B cell (primary cell): ENCODE results near the gene CENPV. TPM values are rescaled to one million over a fixed set of nuclear protein-coding genes. Genes with fewer than 3 reads are reported as not detected.

Experiments used
- ATAC-seq: fragments of 200-7000 bp; cut with Tn5 transposase; one replicate; pipeline ENCODE4 v1.10.0; 2021; ENCODE audit warnings: low read depth, mild to moderate bottlenecking, moderate number of reproducible peaks, moderate library complexity
- CTCF ChIA-PET: fragments of 350-600 bp; sonication (Branson Sonifier 250); formaldehyde crosslinking; loops from one replicate; lab custom pipeline; 2021; ENCODE audit warnings: antibody characterized with exemption, inconsistent platforms; lab: Charles Lee
- POLR2A ChIA-PET: fragments of 350-600 bp; sonication (Branson Sonifier 250); formaldehyde crosslinking; loops from one replicate; lab custom pipeline; 2021; ENCODE audit warnings: antibody characterized with exemption; lab: Charles Lee
- DNase-seq: peaks from one replicate; pipeline ENCODE4 v3.0.0; 2013
- H2AFZ ChIP-seq: 2 replicates; pipeline ENCODE4 v1.6.1; 2012; ENCODE audit warnings: mild to moderate bottlenecking, low read depth, low read length; ENCODE audit not compliant: insufficient read depth, poor library complexity, severe bottlenecking
- H3K27ac ChIP-seq, 2 donors: 1 replicate in 1 of 2; 2 replicates in 1 of 2; pipeline ENCODE4 v1.5.1; 2012 to 2013; ENCODE audit warnings: low read length in 2 of 2, mild to moderate bottlenecking in 2 of 2, moderate library complexity in 1 of 2
- H3K27me3 ChIP-seq, 4 experiments: fragments of 200-600 bp in 1 of 4; sonication (generic) in 1 of 4; replicated peaks in 1 of 4; 1 replicate in 2 of 4; 2 replicates in 2 of 4; pipeline versions ENCODE4 v1.6.1 to v1.7.0; 2013 to 2016; ENCODE audit warnings: low read length in 3 of 4, mild to moderate bottlenecking in 2 of 4, mixed read lengths in 1 of 4, moderate library complexity in 1 of 4; ENCODE audit not compliant: insufficient read depth in 4 of 4, control insufficient read depth in 3 of 4; ENCODE audit errors: control extremely low read depth in 1 of 4
- H3K36me3 ChIP-seq, 2 experiments: replicated peaks in 1 of 2; 1 replicate in 1 of 2; 2 replicates in 1 of 2; pipeline versions ENCODE4 v1.6.1 to v1.7.1; 2013; ENCODE audit warnings: low read length in 1 of 2; ENCODE audit not compliant: insufficient read depth in 2 of 2, control insufficient read depth in 1 of 2; ENCODE audit errors: control extremely low read depth in 1 of 2, extremely low read depth in 1 of 2
- H3K4me1 ChIP-seq, 2 donors: fragments of 200-600 bp in 1 of 2; sonication (generic) in 1 of 2; 1 replicate in 1 of 2; 2 replicates in 1 of 2; pipeline versions ENCODE4 v1.5.1 to v1.6.1; 2013 to 2017; ENCODE audit warnings: low read length in 2 of 2; ENCODE audit not compliant: control insufficient read depth in 2 of 2, insufficient read depth in 2 of 2
- H3K4me2 ChIP-seq: replicated peaks from 2 replicates; pipeline ENCODE3; 2012; ENCODE audit warnings: mild to moderate bottlenecking, low read depth, low read length; ENCODE audit not compliant: poor library complexity, severe bottlenecking
- H3K4me3 ChIP-seq, 5 experiments: fragments of 200-600 bp in 1 of 5; sonication (generic) in 1 of 5; 1 replicate in 3 of 5; 2 replicates in 2 of 5; pipeline versions ENCODE4 v1.5.1 to v1.7.0; 2011 to 2016; ENCODE audit warnings: low read length in 4 of 5, mild to moderate bottlenecking in 4 of 5, low read depth in 2 of 5, control low read depth in 1 of 5, moderate library complexity in 1 of 5; ENCODE audit not compliant: insufficient read depth in 1 of 5; ENCODE audit errors: control extremely low read depth in 1 of 5, extremely low read depth in 1 of 5
- H3K79me2 ChIP-seq: fragments of 200-600 bp; sonication (generic); one replicate; pipeline ENCODE4 v1.6.0; 2016; ENCODE audit warnings: low read length; ENCODE audit not compliant: control insufficient read depth, insufficient read depth
- H3K9ac ChIP-seq: fragments of 200-600 bp; sonication (generic); 2 replicates; pipeline ENCODE4 v1.6.1; 2017; ENCODE audit warnings: mild to moderate bottlenecking, low read length, moderate library complexity
- H3K9me3 ChIP-seq, 3 donors: one replicate each; pipeline versions ENCODE4 v1.6.1 to v1.7.1; 2013; ENCODE audit warnings: low read length in 2 of 3; ENCODE audit not compliant: control insufficient read depth in 2 of 3, insufficient read depth in 1 of 3; ENCODE audit errors: control extremely low read depth in 1 of 3
- H4K20me1 ChIP-seq: 2 replicates; pipeline ENCODE4 v1.6.0; 2012; ENCODE audit warnings: mild to moderate bottlenecking, low read length; ENCODE audit not compliant: insufficient read depth, control insufficient read depth, poor library complexity, severe bottlenecking
- H3K27ac Mint-ChIP-seq: one replicate; pipeline ENCODE4 v1.8.0; 2021; ENCODE audit warnings: mixed read lengths
- H3K27me3 Mint-ChIP-seq: one replicate; pipeline ENCODE4 v1.8.0; 2021; ENCODE audit warnings: mixed read lengths
- H3K4me1 Mint-ChIP-seq: one replicate; pipeline ENCODE4 v1.8.0; 2021; ENCODE audit warnings: mixed read lengths
- H3K4me3 Mint-ChIP-seq: one replicate; pipeline ENCODE4 v1.8.0; 2021; ENCODE audit warnings: mixed read lengths
- H3K9me3 Mint-ChIP-seq: one replicate; pipeline ENCODE4 v1.8.0; 2022; ENCODE audit warnings: mixed read lengths; ENCODE audit not compliant: insufficient read depth
- EZH2 ChIP-seq: IDR thresholded peaks from 2 replicates; pipeline ENCODE4 v1.6.1; 2012; ENCODE audit warnings: borderline replicate concordance, low read depth, mild to moderate bottlenecking, moderate library complexity, low read length; ENCODE audit not compliant: insufficient read depth, poor library complexity, severe bottlenecking
- WGBS: methylation state at CpG from one replicate; pipeline ENCODE4 v1.1.5; 2013; ENCODE audit warnings: missing lambda C conversion rate; ENCODE audit not compliant: insufficient coverage; 5-methylcytosine and 5-hydroxymethylcytosine counted together
- intact Hi-C: fragments of 100-400 bp; cut with micrococcal nuclease; formaldehyde crosslinking; loops from one replicate; pipeline ENCODE4 v1.10.0; 2022
- polyA plus RNA-seq: library from polyadenylated mRNA; depleted of rRNA; stranded (reverse); fragments of >200 nt; gene quantifications from 2 replicates; pipeline ENCODE4 v1.2.3, GENCODE V29; 2012
- total RNA-seq, 2 donors: library from RNA; stranded (reverse); fragments of 120-200 nt in 1 of 2; gene quantifications; 1 replicate in 1 of 2; 2 replicates in 1 of 2; pipeline versions ENCODE4 v1.2.3 to v1.2.4, GENCODE V29; 2013 to 2022
- TF ChIP-seq, protein P1 (sequence below): fragments of 200-600 bp; IDR thresholded peaks from one replicate; pipeline ENCODE4 v1.8.0; 2022; ENCODE audit warnings: antibody characterized with exemption, mild to moderate bottlenecking

The CENPV gene
- total and polyA plus RNA-seq, 2 donors (not counting 1 experiment from before 2014, with no cell fraction given): 15.8 to 28.1 TPM

DNA sequence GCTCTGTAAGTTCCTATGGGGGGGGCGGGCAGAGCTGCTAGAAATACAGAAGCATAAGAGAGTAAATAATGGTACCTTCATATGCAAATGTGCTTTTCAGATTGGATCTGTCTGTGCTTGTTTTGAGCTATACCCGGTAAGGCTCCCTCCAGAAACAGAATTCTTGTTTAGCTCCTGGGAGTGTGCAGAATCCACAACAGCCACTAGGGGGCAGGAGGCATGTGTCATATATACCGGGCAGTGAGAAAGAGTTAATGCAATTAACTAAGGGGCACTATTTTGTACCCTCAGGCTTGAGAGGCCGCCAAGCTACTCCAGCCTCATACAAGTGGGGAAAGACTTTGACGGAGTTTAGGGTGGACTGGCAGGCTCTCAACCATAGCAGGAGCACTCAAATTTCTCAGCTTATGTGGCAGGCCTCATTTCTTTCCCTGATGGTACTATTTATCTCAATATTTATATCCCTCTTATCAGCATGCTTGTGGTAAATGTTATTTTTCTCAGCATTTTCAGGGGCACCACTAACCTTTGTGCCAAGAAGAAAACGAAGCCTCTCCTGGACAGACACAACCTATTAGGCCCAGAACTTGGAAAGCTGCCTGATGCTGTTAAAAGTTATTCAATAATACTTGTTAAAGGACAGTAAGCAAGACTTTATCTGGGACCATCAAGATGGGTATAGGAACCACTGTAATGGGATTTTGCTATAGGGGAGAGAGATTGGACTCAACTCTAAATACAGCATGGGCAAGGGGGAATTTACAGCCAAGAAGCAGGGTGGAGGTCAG lies 10.7 kb upstream of the CENPV start:
- Mint-ChIP-seq H3K4me3 (no peak overlapping the region), H3K27me3 (no peaks in the 10 kb centered on the region), H3K9me3 (no peaks in the 10 kb centered on the region), H3K4me1 (no peaks in the 10 kb centered on the region), H3K27ac (no peak overlapping the region)
- Histone ChIP-seq H3K79me2 (no peaks in the 10 kb centered on the region), H3K4me1 (peaks cover 0 to 4% of the 10 kb centered on the region in 2 donors), H3K27ac (no peak overlapping the region), H3K9me3 (no peaks in the 10 kb centered on the region), H4K20me1 (no peaks in the 10 kb centered on the region), H3K4me3 (no peak overlapping the region), H3K9ac (no peak overlapping the region), H3K36me3 (no peaks in the 10 kb centered on the region), H2AFZ (no peak overlapping the region), H3K4me2 (no peak overlapping the region), H3K27me3 (no peaks in the 10 kb centered on the region)
- ChIA-PET POLR2A (interaction anchor here (0.7 to 1.2 kb wide), 5 partner anchors 11 to 74 kb away, joined by 3 to 8 read pairs (median 3); partner anchors contain the start of genes CENPV and UBB), CTCF (interaction anchor here (0.6 to 8.0 kb wide), 55 partner anchors 9 to 225 kb away, joined by 3 to 158 read pairs (median 5); partner anchors contain the start of genes CENPV, NCOR1, TRPV2 and UBB)
- 12% methylated on average over 3 of the region's 6 CpGs for WGBS
- intact Hi-C loops: loop anchor here (1.0 to 2.0 kb wide), 3 partner anchors 51 to 225 kb away; partner anchors contain the start of gene TRPV2
- DNase-seq (peak; percentile 81), ATAC-seq (peak; percentile 99)
- TF ChIP-seq, protein P1, sequence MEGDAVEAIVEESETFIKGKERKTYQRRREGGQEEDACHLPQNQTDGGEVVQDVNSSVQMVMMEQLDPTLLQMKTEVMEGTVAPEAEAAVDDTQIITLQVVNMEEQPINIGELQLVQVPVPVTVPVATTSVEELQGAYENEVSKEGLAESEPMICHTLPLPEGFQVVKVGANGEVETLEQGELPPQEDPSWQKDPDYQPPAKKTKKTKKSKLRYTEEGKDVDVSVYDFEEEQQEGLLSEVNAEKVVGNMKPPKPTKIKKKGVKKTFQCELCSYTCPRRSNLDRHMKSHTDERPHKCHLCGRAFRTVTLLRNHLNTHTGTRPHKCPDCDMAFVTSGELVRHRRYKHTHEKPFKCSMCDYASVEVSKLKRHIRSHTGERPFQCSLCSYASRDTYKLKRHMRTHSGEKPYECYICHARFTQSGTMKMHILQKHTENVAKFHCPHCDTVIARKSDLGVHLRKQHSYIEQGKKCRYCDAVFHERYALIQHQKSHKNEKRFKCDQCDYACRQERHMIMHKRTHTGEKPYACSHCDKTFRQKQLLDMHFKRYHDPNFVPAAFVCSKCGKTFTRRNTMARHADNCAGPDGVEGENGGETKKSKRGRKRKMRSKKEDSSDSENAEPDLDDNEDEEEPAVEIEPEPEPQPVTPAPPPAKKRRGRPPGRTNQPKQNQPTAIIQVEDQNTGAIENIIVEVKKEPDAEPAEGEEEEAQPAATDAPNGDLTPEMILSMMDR: peak; percentile 97
- no peak for TF ChIP-seq EZH2

DNA sequence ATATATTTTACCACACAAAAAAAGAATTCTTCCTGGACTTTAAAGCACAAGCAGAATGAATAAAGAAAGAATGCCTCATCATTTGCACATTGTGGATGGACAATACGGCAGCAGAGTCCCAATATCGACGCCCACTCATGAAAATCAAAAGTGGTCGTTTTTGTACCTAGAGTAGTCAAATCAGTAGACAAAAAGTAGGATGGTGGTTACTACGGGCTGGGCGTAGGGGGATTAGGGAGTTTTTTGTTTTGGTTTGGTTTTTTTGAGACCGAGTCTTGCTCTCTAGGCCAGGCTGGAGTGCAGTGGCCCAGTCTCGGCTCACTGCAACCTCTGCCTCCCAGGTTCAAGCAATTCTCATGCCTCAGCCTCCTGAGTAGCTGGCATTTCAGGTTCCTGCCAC lies 8.6 kb upstream of the CENPV start:
- H3K27ac ChIP-seq: no peak overlapping the region
- H3K4me1 Mint-ChIP-seq: no peaks in the 10 kb centered on the region
- DNase-seq (no peak), ATAC-seq (no peak)
- no peaks in the 10 kb centered on the region for H3K27me3 ChIP-seq
- TF ChIP-seq EZH2: no peak
- TF ChIP-seq, protein P1: no peak
- H2AFZ ChIP-seq: no peak overlapping the region
- H3K36me3 ChIP-seq: no peaks in the 10 kb centered on the region
- no peaks in the 10 kb centered on the region for H3K9me3 Mint-ChIP-seq
- intact Hi-C loops: no loop called here
- H3K9ac ChIP-seq: no peak overlapping the region
- no peak overlapping the region for H3K4me2 ChIP-seq
- CTCF ChIA-PET: interaction anchor here (2.7 to 8.0 kb wide), 3 partner anchors 10 to 159 kb away, joined by 25 to 158 read pairs (median 91); partner anchors contain the start of genes CENPV and TRPV2
- H3K27me3 Mint-ChIP-seq: no peaks in the 10 kb centered on the region
- no peaks in the 10 kb centered on the region for H3K79me2 ChIP-seq
- peaks cover 0 to 4% of the 10 kb centered on the region in 2 donors for H3K4me1 ChIP-seq
- H3K27ac Mint-ChIP-seq: no peak overlapping the region
- POLR2A ChIA-PET: no interaction called here
- WGBS: 85% methylated on average over 8 of the region's 8 CpGs
- no peaks in the 10 kb centered on the region for H3K9me3 ChIP-seq
- H3K4me3 Mint-ChIP-seq: no peak overlapping the region
- no peak overlapping the region for H3K4me3 ChIP-seq
- H4K20me1 ChIP-seq: no peaks in the 10 kb centered on the region
